Heart left ventricle (tissue), 16 donors: ENCODE results near the gene BAZ1B. TPM values are rescaled to one million over a fixed set of nuclear protein-coding genes. Genes with fewer than 3 reads are reported as not detected.

ENCODE experiments used
- ATAC-seq, 4 donors: fragments of 200-7000 bp; cut with Tn5 transposase; one replicate each; pipeline ENCODE4 v1.9.1; 2020 to 2022; ENCODE audit warnings: moderate library complexity in 4 of 4, mild to moderate bottlenecking in 3 of 4, moderate number of reproducible peaks in 1 of 4
- DNase-seq, 5 donors: peaks; one replicate each; pipeline ENCODE4 v3.0.0-alpha.2; 2020
- H3K27ac ChIP-seq, 12 donors: fragments of 200-600 bp; sonication (generic) in 4 of 12; one replicate each; pipeline versions ENCODE4 v1.5.0 to v1.8.0; 2016 to 2022; ENCODE audit warnings: mild to moderate bottlenecking in 2 of 12
- H3K27me3 ChIP-seq, 9 donors: fragments of 200-600 bp; sonication (generic) in 2 of 9; one replicate each; pipeline versions ENCODE4 v1.5.1 to v1.8.0; 2016 to 2022; ENCODE audit warnings: mild to moderate bottlenecking in 3 of 9
- H3K36me3 ChIP-seq, 9 donors: fragments of 200-600 bp; sonication (generic) in 2 of 9; one replicate each; pipeline versions ENCODE4 v1.5.0 to v1.8.0; 2018 to 2022; ENCODE audit warnings: mild to moderate bottlenecking in 2 of 9
- H3K4me1 ChIP-seq, 12 donors: fragments of 200-600 bp; sonication (generic) in 4 of 12; one replicate each; pipeline versions ENCODE4 v1.5.0 to v1.8.0; 2016 to 2022; ENCODE audit warnings: mild to moderate bottlenecking in 3 of 12
- H3K4me3 ChIP-seq, 12 donors: fragments of 200-600 bp; sonication (generic) in 4 of 12; one replicate each; pipeline versions ENCODE4 v1.5.0 to v1.8.0; 2017 to 2022; ENCODE audit warnings: mild to moderate bottlenecking in 9 of 12, moderate library complexity in 4 of 12
- H3K9me3 ChIP-seq, 12 donors: fragments of 200-600 bp; sonication (generic) in 4 of 12; one replicate each; pipeline versions ENCODE4 v1.5.0 to v1.8.0; 2016 to 2022; ENCODE audit warnings: mild to moderate bottlenecking in 1 of 12
- CTCF ChIP-seq, 12 donors: fragments of 200-600 bp; sonication (generic) in 4 of 12; IDR thresholded peaks; one replicate each; pipeline versions ENCODE4 v1.5.0 to v1.8.0; 2018 to 2022; ENCODE audit warnings: antibody characterized with exemption in 12 of 12, mild to moderate bottlenecking in 5 of 12
- POLR2A ChIP-seq, 2 donors: fragments of 450-650 bp; IDR thresholded peaks; one replicate each; pipeline ENCODE4 v1.6.1; 2017; ENCODE audit warnings: antibody characterized with exemption in 2 of 2, mild to moderate bottlenecking in 2 of 2, moderate library complexity in 2 of 2
- WGBS, 4 donors: extraction: QIAGEN DNeasy Blood & Tissue Kit in 2 of 4; methylation state at CpG; one replicate each; pipeline versions ENCODE4 v1.1.5 to v1.1.7; 2013 to 2018; 5-methylcytosine and 5-hydroxymethylcytosine counted together
- intact Hi-C, 10 donors: fragments of 100-400 bp; cut with DNase I; formaldehyde crosslinking; loops; one replicate each; pipeline versions ENCODE4 v1.11.1 to v1.14.2; 2022
- polyA plus RNA-seq, 2 donors: library from polyadenylated mRNA; stranded (reverse); fragments of 200-250 nt; gene quantifications; one replicate each; pipeline ENCODE4 v1.2.3, GENCODE V29; 2013
- total RNA-seq, 9 donors: library from RNA; depleted of rRNA in 2 of 9; stranded (reverse); fragments of >200 nt in 2 of 9; fragmentation: NEBNext Ultra II Directional in 3 of 9; extraction: Animal tissue kit (Norgen Biotek cat#: 25700) in 3 of 9; gene quantifications; one replicate each; pipeline versions ENCODE4 v1.1.0 to v1.2.4, GENCODE V29; 2016 to 2023
- donor health status: ischemic (EF 13 %, LVEDD 7.1; RV severe dilation, severe dysfunction).
- donor health status: healthy with polysubstance abuse.
- donor health status: DM: no; HTN: yes; CAD: no.
- donor health status: DM: no; HTN: no; CAD: no.
- donor health status: ischemic (EF 25% LVEDD 6.9; RV normal size, moderate dysfunction).
- donor health status: ischemic (EF 25% LVEDD 5.7; RV mildly dilated, moderate dysfunction).
- donor health status: healthy.
- donor health status: DM: yes; HTN: yes; CAD: no.
- donor health status: ischemic (EF 35%, LVEDD 5.7; RV mildly dilated, moderate dysfunction).
- donor health status: nonischemic (EF 11% LVEDD 7.7; RV severe dilation, severe dysfunction).
- donor health status: DM: yes; HTN: yes; CAD: no.
- donor health status: PGD.
- donor health status: ischemic (EF 29% LVEDD 5.4; RV normal size, mild dysfunction).
- donor health status: nonischemic (EF 23%, LVEDD 6.1; RV moderate dilation, normal function).

The BAZ1B gene
- total and polyA plus RNA-seq, 11 donors: 19.0 to 45.0 (median 37.4) TPM

DNA sequence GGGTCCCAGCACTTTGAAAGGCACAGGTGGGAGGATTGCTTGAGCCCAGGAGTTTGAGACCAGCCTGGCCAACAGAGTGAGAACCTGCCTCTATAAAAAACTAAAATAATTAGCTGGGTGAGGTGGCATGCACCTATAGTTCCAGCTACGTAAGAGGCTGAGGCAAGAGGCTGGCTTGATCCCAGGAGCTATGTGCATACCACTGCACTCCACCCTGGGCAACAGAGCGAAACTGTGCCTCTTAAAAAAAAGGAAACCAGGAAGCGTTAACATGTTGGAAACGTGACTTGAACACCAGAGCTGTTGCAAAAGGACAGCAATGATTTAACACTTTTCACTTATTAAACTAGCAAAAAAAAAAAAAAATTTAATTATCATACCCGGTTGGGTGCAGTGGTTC, 12.6 kb downstream of the BAZ1B start:
- ATAC-seq (peak in 1 of 4 donors; percentile 18), DNase-seq (no peak)
- H3K4me3 ChIP-seq: no peak overlapping the region
- H3K36me3 ChIP-seq: peaks cover 0 to 99% (median 83%) of the 10 kb centered on the region in 9 donors
- H3K27ac ChIP-seq: no peak overlapping the region
- H3K27me3 ChIP-seq: no peaks in the 10 kb centered on the region
- WGBS, 4 donors: 74 to 79% (median 78%) methylated on average over 5 of the region's 5 CpGs
- no peaks in the 10 kb centered on the region for H3K9me3 ChIP-seq
- intact Hi-C loops: no loop called here
- TF ChIP-seq POLR2A (IDR thresholded peaks at IDR 0.05) (no peak), CTCF (IDR thresholded peaks at IDR 0.05) (no peak)
- peaks cover 0 to 14% (median 3%) of the 10 kb centered on the region in 12 donors for H3K4me1 ChIP-seq

- TF ChIP-seq POLR2A (IDR thresholded peaks at IDR 0.05): no peak
- no peak for TF ChIP-seq CTCF (IDR thresholded peaks at IDR 0.05)
- Histone ChIP-seq H3K27ac (no peak overlapping the region), H3K36me3 (peaks cover 0 to 99% (median 86%) of the 10 kb centered on the region in 9 donors), H3K27me3 (no peaks in the 10 kb centered on the region), H3K9me3 (no peaks in the 10 kb centered on the region), H3K4me3 (no peak overlapping the region), H3K4me1 (peaks cover 0 to 7% (median 1%) of the 10 kb centered on the region in 12 donors)
- ATAC-seq: no peak
- 90 to 95% (median 94%) methylated on average over 2 of the region's 2 CpGs for WGBS, 4 donors
- intact Hi-C loops: no loop called here
- DNase-seq: no peak
Measured at GRCh38 chr7:73507556-73507955, 14.5 kb downstream of the BAZ1B start.

GRCh38 chr7:73504920-73505319, 17.2 kb downstream of the BAZ1B start:
- peaks cover 0 to 100% (median 99%) of the 10 kb centered on the region in 9 donors for H3K36me3 ChIP-seq
- peaks cover 0 to 4% (median 0%) of the 10 kb centered on the region in 12 donors for H3K4me1 ChIP-seq
- TF ChIP-seq POLR2A (IDR thresholded peaks at IDR 0.05) (no peak), CTCF (IDR thresholded peaks at IDR 0.05) (no peak)
- intact Hi-C loops: no loop called here
- DNase-seq: no peak
- no peaks in the 10 kb centered on the region for H3K9me3 ChIP-seq
- H3K27me3 ChIP-seq: no peaks in the 10 kb centered on the region
- no peak for ATAC-seq
- WGBS, 4 donors: 33 to 90% (median 87%) methylated on average over 1 of the region's 1 CpG
- no peak overlapping the region for H3K27ac ChIP-seq
- H3K4me3 ChIP-seq: no peak overlapping the region

- Histone ChIP-seq H3K9me3 (no peaks in the 10 kb centered on the region), H3K27me3 (no peaks in the 10 kb centered on the region), H3K27ac (no peak overlapping the region), H3K4me3 (no peak overlapping the region), H3K4me1 (peaks cover 0 to 4% (median 0%) of the 10 kb centered on the region in 12 donors), H3K36me3 (peaks cover 0 to 100% (median 99%) of the 10 kb centered on the region in 9 donors)
- 95 to 97% (median 96%) methylated on average over 2 of the region's 2 CpGs for WGBS, 4 donors
- DNase-seq: no peak
- no peak for ATAC-seq
- intact Hi-C loops: no loop called here
- TF ChIP-seq CTCF (IDR thresholded peaks at IDR 0.05) (no peak), POLR2A (IDR thresholded peaks at IDR 0.05) (no peak)
Measured at GRCh38 chr7:73504017-73504416, 18.1 kb downstream of the BAZ1B start.
